ENCODE measurements around the gene MED12.

Gene MED12

DNA sequence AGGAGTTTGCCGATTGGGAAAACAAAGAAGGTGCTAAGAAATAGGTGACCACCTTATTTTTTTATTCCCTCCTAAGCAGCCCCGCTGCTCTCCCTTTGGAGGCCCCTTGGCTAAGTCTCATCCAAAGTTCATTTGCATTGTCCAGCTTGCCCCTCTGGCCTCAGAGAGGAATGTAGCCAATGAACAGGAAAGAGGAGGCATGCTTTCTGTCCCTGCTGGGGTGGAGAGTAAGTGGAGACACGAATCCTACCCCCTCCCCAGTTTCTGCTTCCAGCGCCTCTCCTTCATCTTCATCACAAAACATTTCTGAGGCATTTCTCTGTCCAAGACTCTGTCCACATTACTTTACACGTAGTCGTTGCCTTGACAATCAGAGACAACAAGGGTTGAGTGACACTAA lies 64.9 kb downstream of the MED12 start:
- Histone ChIP-seq H3K4me1 (ENCODE audit: control insufficient read depth, insufficient read depth, low read length) (peaks cover 3% of the 10 kb centered on the region; the same call in 1 of the 2 replicates), H3K27ac (ENCODE audit: extremely low read depth, low read depth, low read length) (no peak overlapping the region), H3K9me3 (ENCODE audit: control insufficient read depth, insufficient read depth, low read depth, low read length) (no peaks in the 10 kb centered on the region; the same call in 1 of the 2 replicates), H3K36me3 (ENCODE audit: control insufficient read depth in 2 of 2, insufficient read depth in 1 of 2, low read length in 2 of 2) (no peaks in the 10 kb centered on the region), H3K4me3 (ENCODE audit: low read depth, low read length) (no peak overlapping the region)
- ChIA-PET CTCF (interaction anchor here (0.5 to 6.6 kb wide), 3 partner anchors 51 to 213 kb away, joined by 3 to 40 read pairs (median 3); no protein-coding TSS in a partner anchor), POLR2A (no interaction called here)
- no peak for TF ChIP-seq MEIS1 (CRISPR knock-in tag; IDR thresholded peaks at IDR 0.05; ENCODE audit: borderline replicate concordance)
- TF ChIP-seq HOXD13 (CRISPR knock-in tag; IDR thresholded peaks at IDR 0.05; ENCODE audit: borderline replicate concordance), result no peak
- TF ChIP-seq ZBTB26 (tag by site-specific recombination; optimal IDR thresholded peaks at IDR 0.05), result no peak
- no peak for TF ChIP-seq ZNF211 (tag by site-specific recombination; IDR thresholded peaks at IDR 0.05; ENCODE audit: low read depth)
- no peak for TF ChIP-seq ZNF146 (tag by site-specific recombination; IDR thresholded peaks at IDR 0.05)
- no peak for TF ChIP-seq ZNF580 (tag by site-specific recombination; IDR thresholded peaks at IDR 0.05)
- no peak for TF ChIP-seq ZNF626 (tag by site-specific recombination; IDR thresholded peaks at IDR 0.05)
- TF ChIP-seq ZNF521 (tag by site-specific recombination; IDR thresholded peaks at IDR 0.05), result no peak
- no peak for TF ChIP-seq SETDB1 (IDR thresholded peaks at IDR 0.05; ENCODE audit: insufficient read length, low read length)

GRCh38 chrX:71184092-71184491 lies 65.7 kb downstream of the MED12 start:
- no peaks in the 10 kb centered on the region; the same call in 1 of the 2 replicates for H3K9me3 ChIP-seq (ENCODE audit: control insufficient read depth, insufficient read depth, low read depth, low read length)
- ChIA-PET CTCF (interaction anchor here (0.7 kb wide), 1 partner anchor 52 kb away, joined by 3 read pairs; no protein-coding TSS in a partner anchor), POLR2A (no interaction called here)
- no peak overlapping the region for H3K4me3 ChIP-seq (ENCODE audit: low read depth, low read length)
- H3K4me1 ChIP-seq (ENCODE audit: control insufficient read depth, insufficient read depth, low read length), result peaks cover 3% of the 10 kb centered on the region; the same call in 1 of the 2 replicates
- TF ChIP-seq ZNF677 (tag by site-specific recombination; IDR thresholded peaks at IDR 0.05), result no peak
- TF ChIP-seq ZNF596 (tag by site-specific recombination; IDR thresholded peaks at IDR 0.05), result no peak
- no peak for TF ChIP-seq KLF16 (tag by site-specific recombination; IDR thresholded peaks at IDR 0.05)
- TF ChIP-seq ZNF184 (tag by site-specific recombination; IDR thresholded peaks at IDR 0.05), result no peak
- no peak for TF ChIP-seq ZNF664 (tag by site-specific recombination; IDR thresholded peaks at IDR 0.05)
- no peak for TF ChIP-seq ELK4 (IDR thresholded peaks at IDR 0.05; ENCODE audit: borderline replicate concordance, low read depth, low read length)
- TF ChIP-seq GFI1B (tag by site-specific recombination; IDR thresholded peaks at IDR 0.05), result no peak
- TF ChIP-seq ZNF302 (tag by site-specific recombination; IDR thresholded peaks at IDR 0.05; ENCODE audit: low read depth), result no peak
- no peak for TF ChIP-seq ZFP69B (tag by site-specific recombination; IDR thresholded peaks at IDR 0.05)
- TF ChIP-seq, protein P1, sequence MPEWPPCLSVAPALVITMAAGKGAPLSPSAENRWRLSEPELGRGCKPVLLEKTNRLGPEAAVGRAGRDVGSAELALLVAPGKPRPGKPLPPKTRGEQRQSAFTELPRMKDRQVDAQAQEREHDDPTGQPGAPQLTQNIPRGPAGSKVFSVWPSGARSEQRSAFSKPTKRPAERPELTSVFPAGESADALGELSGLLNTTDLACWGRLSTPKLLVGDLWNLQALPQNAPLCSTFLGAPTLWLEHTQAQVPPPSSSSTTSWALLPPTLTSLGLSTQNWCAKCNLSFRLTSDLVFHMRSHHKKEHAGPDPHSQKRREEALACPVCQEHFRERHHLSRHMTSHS (tag by site-specific recombination; IDR thresholded peaks at IDR 0.05), result no peak
- no peak for TF ChIP-seq ZNF600 (tag by site-specific recombination; IDR thresholded peaks at IDR 0.05)
- TF ChIP-seq ZNF239 (tag by site-specific recombination; IDR thresholded peaks at IDR 0.05), result no peak
- no peak for TF ChIP-seq GLIS1 (tag by site-specific recombination; IDR thresholded peaks at IDR 0.05)
- no peak for TF ChIP-seq ZNF169 (tag by site-specific recombination; IDR thresholded peaks at IDR 0.05)
- no peak for TF ChIP-seq ZNF416 (tag by site-specific recombination; IDR thresholded peaks at IDR 0.05)
- TF ChIP-seq ZNF266 (tag by site-specific recombination; IDR thresholded peaks at IDR 0.05; ENCODE audit: low read depth), result no peak
- no peak for TF ChIP-seq RBAK (tag by site-specific recombination; IDR thresholded peaks at IDR 0.05)
- TF ChIP-seq GLI4 (tag by site-specific recombination; IDR thresholded peaks at IDR 0.05), result no peak
- TF ChIP-seq ZNF174 (tag by site-specific recombination; IDR thresholded peaks at IDR 0.05), result no peak
- H3K27ac ChIP-seq (ENCODE audit: extremely low read depth, low read depth, low read length), result no peak overlapping the region
- H3K36me3 ChIP-seq (ENCODE audit: control insufficient read depth in 2 of 2, insufficient read depth in 1 of 2, low read length in 2 of 2), result no peaks in the 10 kb centered on the region
